NK-92 (cell line): ENCODE data around the gene C5.

Experiments used
- DNase-seq: peaks from one replicate; lab custom pipeline; 2025; ENCODE audit not compliant: unreplicated experiment; lab: John Stamatoyannopoulos, UW

C5 gene

GRCh38 chr9:120913647-120914264 lies 136.3 kb downstream of the C5 start:
- no peak for DNase-seq

- no peak for DNase-seq
Measured at GRCh38 chr9:120912958-120913646, 137.0 kb downstream of the C5 start.

DNA sequence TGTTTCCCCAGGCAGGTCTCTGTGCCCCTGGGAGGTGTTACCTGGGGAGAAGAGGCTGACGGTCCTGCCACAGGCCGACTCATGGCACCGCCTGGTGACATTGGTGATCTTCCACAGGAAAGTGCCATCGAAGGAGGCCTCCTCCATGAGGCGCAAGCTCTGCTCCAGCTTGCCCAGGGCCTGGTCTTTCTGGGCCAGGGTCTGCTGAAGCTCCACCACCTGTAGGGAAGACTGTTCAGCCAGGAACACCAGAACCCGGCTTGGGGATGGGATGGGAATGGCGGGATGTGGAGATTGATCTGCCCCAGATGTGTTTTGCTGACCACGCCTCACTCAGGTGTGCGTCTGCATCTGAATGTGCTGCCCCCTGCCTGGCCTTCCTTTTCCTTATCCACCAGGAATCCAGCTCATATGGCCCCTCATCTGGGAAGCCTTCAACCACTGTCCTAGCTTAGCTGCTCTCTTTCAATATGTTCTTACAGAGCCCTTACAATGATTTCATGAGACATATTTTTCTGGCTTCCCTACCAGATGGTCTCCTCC lies 138.7 kb downstream of the C5 start:
- DNase-seq = no peak

DNA sequence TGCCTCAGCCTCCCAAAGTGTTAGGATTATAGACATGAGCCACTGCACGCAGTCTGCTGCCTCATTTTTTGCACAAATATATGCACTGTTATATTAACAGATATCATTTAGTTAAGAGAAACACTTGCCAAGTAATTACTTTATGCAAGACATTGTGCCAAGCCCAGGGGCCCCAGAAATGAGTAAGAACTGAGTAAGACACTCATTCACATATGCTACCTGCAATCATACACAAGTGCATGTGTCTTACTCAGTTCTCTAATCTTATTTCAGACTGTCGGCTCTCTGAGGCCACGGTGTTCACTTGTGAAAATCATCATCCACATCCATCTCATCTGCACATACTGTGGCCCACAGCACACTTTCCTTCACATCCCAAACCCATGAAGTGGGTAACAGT lies 139.4 kb downstream of the C5 start:
- no peak for DNase-seq

DNA sequence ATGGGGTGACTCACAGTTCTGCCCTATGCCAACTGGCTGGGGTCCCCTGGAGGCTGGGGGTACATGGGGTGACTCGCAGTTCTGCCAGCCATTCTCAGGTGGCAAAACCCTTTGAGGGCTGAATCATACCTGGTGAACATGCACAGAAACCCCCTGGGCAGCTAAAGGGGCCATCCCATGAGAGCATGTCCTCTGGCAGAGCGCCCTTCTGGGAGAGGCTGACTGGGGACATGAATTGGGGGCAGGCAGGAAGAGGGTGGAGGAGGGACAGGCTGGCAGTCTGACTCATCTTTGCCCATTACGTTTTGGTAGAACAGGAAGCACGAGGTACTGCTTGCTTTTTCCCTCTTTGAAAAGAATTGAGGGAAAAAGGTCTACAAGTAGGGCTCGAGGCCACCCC lies 140.2 kb downstream of the C5 start:
- no peak for DNase-seq

- no peak for DNase-seq
Measured at GRCh38 chr9:120905315-120906164, 144.5 kb downstream of the C5 start.

- no peak for DNase-seq
Measured at GRCh38 chr9:120904978-120905301, 145.1 kb downstream of the C5 start.

DNA sequence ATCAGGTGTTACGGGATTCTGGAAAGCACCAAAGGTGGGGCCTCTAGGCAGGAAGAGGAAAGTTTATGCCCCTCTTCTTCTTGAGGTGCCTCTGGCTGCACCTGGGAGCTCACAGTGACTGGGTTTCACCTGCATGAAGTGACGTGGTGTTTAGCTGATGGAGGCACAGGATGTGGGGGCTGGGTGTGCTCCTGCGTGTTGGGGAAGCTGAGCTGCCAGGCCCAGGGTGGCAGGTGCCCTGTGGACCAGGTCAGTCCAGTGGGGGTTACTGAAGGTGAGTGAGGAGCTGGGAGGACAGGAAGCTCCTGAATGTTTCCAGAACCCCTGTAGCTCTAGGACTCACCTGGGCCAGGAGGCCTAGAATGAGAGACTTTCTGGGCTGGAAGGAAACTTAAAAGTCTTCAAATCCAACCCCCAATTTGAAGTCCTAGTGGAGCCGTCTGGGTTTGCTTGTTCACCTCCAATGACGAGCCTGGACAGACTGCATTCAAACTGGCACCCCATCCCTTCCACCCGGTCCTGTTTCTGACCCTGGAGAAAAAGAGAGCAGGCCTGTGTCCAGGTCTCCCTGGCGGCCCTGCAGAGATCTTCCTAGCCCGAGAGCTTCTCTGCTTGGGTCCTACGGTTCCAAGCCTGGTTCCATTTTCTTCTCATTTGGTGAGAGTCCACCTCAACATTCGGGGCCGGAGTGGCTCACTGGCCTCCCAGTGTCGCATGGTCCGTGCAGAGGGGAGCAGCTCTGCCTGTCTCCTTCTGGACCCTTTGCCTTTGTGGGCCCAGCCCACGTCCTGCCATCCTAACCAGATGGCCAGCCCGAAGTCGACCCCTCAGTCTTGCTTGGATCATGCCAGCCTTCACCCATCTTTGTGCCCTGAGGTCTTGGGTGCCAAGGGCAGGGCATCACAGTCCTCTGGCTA lies 145.8 kb downstream of the C5 start:
- DNase-seq = no peak

GRCh38 chr9:120902569-120903535 lies 147.2 kb downstream of the C5 start:
- DNase-seq = no peak
